IMR-90 (cell line): ENCODE data around the gene MLLT3. TPM values are rescaled to one million over a fixed set of nuclear protein-coding genes. Genes with fewer than 3 reads are reported as not detected.

Source experiments
- ATAC-seq: fragments of 200-7000 bp; cut with Tn5 transposase; 2 replicates; pipeline ENCODE4 v1.9.1; 2020; ENCODE audit warnings: low read depth, mild to moderate bottlenecking, moderate library complexity
- BruUV-seq: library from RNA; stranded (reverse); fragments of 400-500 nt; replicated peaks from 2 replicates; lab custom pipeline; 2021; lab: Mats Ljungman, UMichigan
- CTCF ChIA-PET: fragments of 300-600 bp; formaldehyde crosslinking; extraction: SDS; loops from one replicate; lab custom pipeline; 2021; ENCODE audit warnings: antibody characterized with exemption; lab: Yijun Ruan, JAX
- POLR2A ChIA-PET: fragments of 300-600 bp; sonication (Branson Sonifier 250); formaldehyde crosslinking; loops from one replicate; lab custom pipeline; 2022; ENCODE audit warnings: antibody characterized with exemption; ENCODE audit not compliant: unreplicated experiment; lab: Charles Lee
- DNase-seq: peaks from one replicate; pipeline ENCODE4 v3.0.0; 2013
- H2AFZ ChIP-seq: replicated peaks from 2 replicates; pipeline ENCODE3; 2013; ENCODE audit warnings: low read length, mild to moderate bottlenecking; ENCODE audit not compliant: poor library complexity
- H2AK5ac ChIP-seq: 2 replicates; pipeline ENCODE4 v1.6.1; 2013; ENCODE audit warnings: low read depth, low read length, inconsistent platforms
- H2AK9ac ChIP-seq: replicated peaks from 2 replicates; pipeline ENCODE3; 2013; ENCODE audit warnings: mild to moderate bottlenecking, low read depth, low read length, moderate library complexity; ENCODE audit not compliant: poor library complexity
- H2BK120ac ChIP-seq: 2 replicates; pipeline ENCODE4 v1.6.1; 2013; ENCODE audit warnings: low read depth, low read length, inconsistent platforms
- H2BK15ac ChIP-seq: 3 replicates; pipeline ENCODE4 v1.6.1; 2013; ENCODE audit warnings: low read depth, low read length, inconsistent platforms
- H2BK20ac ChIP-seq: 2 replicates; pipeline ENCODE4 v1.6.1; 2013; ENCODE audit warnings: low read depth, mild to moderate bottlenecking, inconsistent platforms, low read length, moderate library complexity
- H2BK5ac ChIP-seq: 2 replicates; pipeline ENCODE4 v1.6.1; 2013; ENCODE audit warnings: mild to moderate bottlenecking, low read depth, low read length, inconsistent platforms; ENCODE audit not compliant: poor library complexity, severe bottlenecking
- H3K14ac ChIP-seq: replicated peaks from 2 replicates; pipeline ENCODE4 v1.6.1; 2013; ENCODE audit warnings: low read depth, low read length, inconsistent platforms
- H3K18ac ChIP-seq: 2 replicates; pipeline ENCODE4 v1.6.1; 2013; ENCODE audit warnings: low read depth, low read length, control low read depth
- H3K23ac ChIP-seq: 2 replicates; pipeline ENCODE4 v1.6.1; 2013; ENCODE audit warnings: low read depth, low read length, inconsistent platforms
- H3K27ac ChIP-seq: 2 replicates; pipeline ENCODE4 v1.5.1; 2013; ENCODE audit warnings: mild to moderate bottlenecking, control low read depth, low read length; ENCODE audit not compliant: insufficient read depth
- H3K27me3 ChIP-seq: 2 replicates; pipeline ENCODE4 v1.6.1; 2013; ENCODE audit warnings: low read length; ENCODE audit not compliant: control insufficient read depth, insufficient read depth
- H3K36me3 ChIP-seq: 2 replicates; pipeline ENCODE4 v1.6.1; 2013; ENCODE audit warnings: low read length, mixed read lengths; ENCODE audit not compliant: control insufficient read depth, insufficient read depth
- H3K4ac ChIP-seq: 2 replicates; pipeline ENCODE4 v1.6.1; 2013; ENCODE audit warnings: low read depth, low read length, inconsistent platforms
- H3K4me1 ChIP-seq: 2 replicates; pipeline ENCODE4 v1.6.1; 2013; ENCODE audit warnings: low read length, mixed read lengths; ENCODE audit not compliant: control insufficient read depth, insufficient read depth
- H3K4me2 ChIP-seq: 2 replicates; pipeline ENCODE4 v1.6.1; 2013; ENCODE audit warnings: low read depth, mild to moderate bottlenecking, control low read depth, low read length, moderate library complexity
- H3K4me3 ChIP-seq: 2 replicates; pipeline ENCODE4 v1.5.1; 2013; ENCODE audit warnings: low read depth, mild to moderate bottlenecking, control low read depth, low read length, moderate library complexity; ENCODE audit not compliant: insufficient read depth
- H3K56ac ChIP-seq: 2 replicates; pipeline ENCODE4 v1.6.1; 2013; ENCODE audit warnings: low read length, inconsistent platforms; ENCODE audit not compliant: insufficient read depth; ENCODE audit errors: extremely low read depth
- H3K79me1 ChIP-seq, 2 experiments: 2 replicates each; pipeline ENCODE4 v1.6.1; 2013; ENCODE audit warnings: low read length in 2 of 2, inconsistent platforms in 1 of 2, low read depth in 1 of 2
- H3K9ac ChIP-seq: 2 replicates; pipeline ENCODE4 v1.6.1; 2013; ENCODE audit warnings: low read depth, low read length, control low read depth
- H3K9me1 ChIP-seq: 2 replicates; pipeline ENCODE4 v1.6.1; 2013; ENCODE audit warnings: low read length, inconsistent platforms; ENCODE audit not compliant: insufficient read depth
- H3K9me3 ChIP-seq: 2 replicates; pipeline ENCODE4 v1.6.1; 2013; ENCODE audit warnings: low read length; ENCODE audit not compliant: control insufficient read depth, insufficient read depth
- H4K20me1 ChIP-seq: 2 replicates; pipeline ENCODE4 v1.6.1; 2013; ENCODE audit warnings: low read length, inconsistent platforms; ENCODE audit not compliant: insufficient read depth
- H4K5ac ChIP-seq: 2 replicates; pipeline ENCODE4 v1.6.1; 2013; ENCODE audit warnings: mild to moderate bottlenecking, low read depth, low read length, control low read depth
- H4K8ac ChIP-seq, 2 experiments: 2 replicates each; pipeline ENCODE4 v1.6.1; 2013; ENCODE audit warnings: low read depth in 2 of 2, low read length in 2 of 2, control low read depth in 1 of 2, inconsistent platforms in 1 of 2
- H4K91ac ChIP-seq: 2 replicates; pipeline ENCODE4 v1.6.1; 2013; ENCODE audit warnings: low read depth, low read length, inconsistent platforms; ENCODE audit not compliant: insufficient read depth
- BHLHE40 ChIP-seq: fragments of 150-350 bp; IDR thresholded peaks from 2 replicates; pipeline ENCODE4 v1.6.1; 2016; ENCODE audit warnings: mild to moderate bottlenecking, low read depth, low read length
- CEBPB ChIP-seq: IDR thresholded peaks from 2 replicates; pipeline ENCODE4 v1.6.1; 2012; ENCODE audit warnings: low read depth, low read length, improper control_type of control experiment
- CHD1 ChIP-seq: IDR thresholded peaks from 2 replicates; pipeline ENCODE4 v1.6.1; 2012; ENCODE audit warnings: low read depth, low read length, improper control_type of control experiment
- CTCF ChIP-seq: conservative IDR thresholded peaks from 2 replicates; pipeline ENCODE4 v1.5.1; 2012; ENCODE audit warnings: mild to moderate bottlenecking, low read depth, low read length, improper control_type of control experiment
- FOS ChIP-seq: fragments of 150-350 bp; IDR thresholded peaks from 2 replicates; pipeline ENCODE4 v1.6.1; 2016; ENCODE audit warnings: low read depth, low read length
- MAFK ChIP-seq: IDR thresholded peaks from 2 replicates; pipeline ENCODE4 v1.6.1; 2012; ENCODE audit warnings: low read depth, low read length, improper control_type of control experiment
- MAZ ChIP-seq: IDR thresholded peaks from 2 replicates; pipeline ENCODE4 v1.6.1; 2012; ENCODE audit warnings: low read depth, mild to moderate bottlenecking, low read length, improper control_type of control experiment, moderate library complexity, borderline replicate concordance
- MXI1 ChIP-seq: IDR thresholded peaks from 2 replicates; pipeline ENCODE4 v1.6.1; 2012; ENCODE audit warnings: low read depth, mild to moderate bottlenecking, low read length, moderate library complexity, borderline replicate concordance
- NFE2L2 ChIP-seq: fragments of 150-350 bp; IDR thresholded peaks from 2 replicates; pipeline ENCODE4 v1.6.1; 2016; ENCODE audit warnings: low read depth, mild to moderate bottlenecking, low read length
- POLR2A ChIP-seq: IDR thresholded peaks from 2 replicates; pipeline ENCODE4 v1.6.1; 2012; ENCODE audit warnings: mild to moderate bottlenecking, low read depth, low read length
- RAD21 ChIP-seq: IDR thresholded peaks from 2 replicates; pipeline ENCODE4 v1.6.1; 2012; ENCODE audit warnings: low read length, improper control_type of control experiment
- RCOR1 ChIP-seq: IDR thresholded peaks from 2 replicates; pipeline ENCODE4 v1.6.1; 2012; ENCODE audit warnings: mild to moderate bottlenecking, low read length, improper control_type of control experiment; ENCODE audit not compliant: insufficient replicate concordance
- RFX5 ChIP-seq: IDR thresholded peaks from 2 replicates; pipeline ENCODE4 v1.8.0; 2012; ENCODE audit warnings: low read depth, mild to moderate bottlenecking, low read length, moderate library complexity
- SMC3 ChIP-seq: fragments of 150-350 bp; IDR thresholded peaks from 2 replicates; pipeline ENCODE4 v1.6.1; 2016; ENCODE audit warnings: low read depth, mild to moderate bottlenecking, antibody characterized with exemption, low read length, moderate library complexity
- WGBS, 2 experiments: methylation state at CpG; one replicate each; pipeline versions ENCODE4 v1.1.5 to v1.1.7; 2013; ENCODE audit warnings: missing lambda C conversion rate in 2 of 2; ENCODE audit not compliant: insufficient read length in 1 of 2; ENCODE audit errors: extremely low coverage in 2 of 2; 5-methylcytosine and 5-hydroxymethylcytosine counted together
- dilution Hi-C: fragments of 300-500 bp; cut with HindIII; formaldehyde crosslinking; loops from one replicate; pipeline ENCODE4 v1.14.3; 2018; ENCODE audit warnings: low sequenced_read_pairs; ENCODE audit not compliant: unreplicated experiment
- in situ Hi-C: fragments of 300-500 bp; cut with MboI; formaldehyde crosslinking; loops from 3 replicates; pipeline ENCODE4 v1.14.3; 2019; ENCODE audit warnings: low sequenced_read_pairs, inconsistent platforms, mixed read lengths
- intact Hi-C: fragments of 100-400 bp; cut with micrococcal nuclease; formaldehyde crosslinking; loops from 2 replicates; pipeline ENCODE4 v1.10.0; 2022
- polyA plus RNA-seq, 3 experiments: library from polyadenylated mRNA; depleted of rRNA; stranded (reverse); fragments of >200 nt; gene quantifications; 2 replicates each; pipeline ENCODE4 v1.2.3, GENCODE V29; 2012; ENCODE audit warnings: low replicate concordance in 1 of 3
- total RNA-seq: library from RNA; depleted of rRNA; stranded (reverse); fragments of >200 nt; gene quantifications from 2 replicates; pipeline ENCODE4 v1.2.3, GENCODE V29; 2012
- TF ChIP-seq, protein P1 (sequence below): fragments of 150-350 bp; IDR thresholded peaks from 2 replicates; pipeline ENCODE4 v1.6.1; 2016; ENCODE audit warnings: low read depth, mild to moderate bottlenecking, low read length, moderate library complexity, borderline replicate concordance
- TF ChIP-seq, protein P2 (sequence below): fragments of 150-350 bp; IDR thresholded peaks from 2 replicates; pipeline ENCODE4 v1.6.1; 2017; ENCODE audit warnings: mild to moderate bottlenecking, antibody characterized with exemption, low read length, low read depth

MLLT3 gene
- total and polyA plus RNA-seq, 2 of the 4 experiments (the other 2 are of a cell fraction): 10.4 to 21.1 TPM

DNA sequence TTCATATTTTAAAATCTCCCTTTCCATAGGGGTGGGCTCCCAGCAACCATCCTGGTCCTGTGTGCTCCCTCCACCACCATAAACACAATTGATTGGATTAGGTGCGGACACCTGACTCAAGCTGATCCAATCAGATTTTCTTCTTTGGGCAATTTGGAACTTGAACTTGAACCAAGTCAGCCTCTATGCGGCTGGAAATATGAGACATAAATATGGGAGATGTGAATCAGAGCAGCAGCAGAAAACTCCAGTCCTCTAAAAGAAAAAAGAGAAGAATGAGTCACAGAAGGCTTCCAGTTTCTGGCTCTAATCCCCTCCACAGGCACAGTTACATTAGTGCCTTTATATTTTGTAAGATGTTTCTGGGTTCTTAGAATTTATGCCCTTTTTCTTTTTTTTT lies 306.6 kb downstream of the MLLT3 start:
- Histone ChIP-seq H2BK5ac (peak overlapping the region; percentile 62), H3K9ac (no peak overlapping the region), H3K4me2 (no peak overlapping the region), H3K56ac (no peak overlapping the region), H3K27ac (no peak overlapping the region), H3K23ac (no peak overlapping the region), H3K4me3 (no peak overlapping the region), H3K14ac (no peak overlapping the region), H3K79me1 (no peaks in the 10 kb centered on the region), H3K18ac (no peak overlapping the region), H2AK5ac (no peak overlapping the region), H2BK15ac (no peak overlapping the region; the same call in 2 of the 3 replicates), H3K36me3 (no peaks in the 10 kb centered on the region), H3K4me1 (peaks cover 9% of the 10 kb centered on the region), H2BK20ac (0 out of 2 replicates have a peak overlapping the region, but pooled peaks have one; percentile 16), H3K9me1 (peaks cover 6% of the 10 kb centered on the region; the same call in 1 of the 2 replicates), H4K20me1 (no peaks in the 10 kb centered on the region), H2BK120ac (no peak overlapping the region; the same call in 1 of the 2 replicates), H4K5ac (no peak overlapping the region), H4K91ac (no peak overlapping the region), H2AK9ac (peak overlapping the region; percentile 34), H4K8ac (peak overlapping the region in 1 of 2 experiments; percentile 17; a peak in 1 of 4 replicates), H2AFZ (peak overlapping the region; percentile 29), H3K4ac (no peak overlapping the region), H3K27me3 (no peaks in the 10 kb centered on the region), H3K9me3 (no peaks in the 10 kb centered on the region)
- no CpG with 5 or more reads among the region's 2 CpGs for WGBS, 2 experiments
- in situ Hi-C loops (no loop called here), dilution Hi-C loops (no loop called here), intact Hi-C loops (loop anchor here (2.0 kb wide), 1 partner anchor 39 kb away; no protein-coding TSS in a partner anchor)
- CTCF ChIA-PET: no interaction called here
- ATAC-seq (peak; percentile 86), DNase-seq (peak; percentile 91)
- POLR2A ChIA-PET: no interaction called here
- TF ChIP-seq, protein P1, sequence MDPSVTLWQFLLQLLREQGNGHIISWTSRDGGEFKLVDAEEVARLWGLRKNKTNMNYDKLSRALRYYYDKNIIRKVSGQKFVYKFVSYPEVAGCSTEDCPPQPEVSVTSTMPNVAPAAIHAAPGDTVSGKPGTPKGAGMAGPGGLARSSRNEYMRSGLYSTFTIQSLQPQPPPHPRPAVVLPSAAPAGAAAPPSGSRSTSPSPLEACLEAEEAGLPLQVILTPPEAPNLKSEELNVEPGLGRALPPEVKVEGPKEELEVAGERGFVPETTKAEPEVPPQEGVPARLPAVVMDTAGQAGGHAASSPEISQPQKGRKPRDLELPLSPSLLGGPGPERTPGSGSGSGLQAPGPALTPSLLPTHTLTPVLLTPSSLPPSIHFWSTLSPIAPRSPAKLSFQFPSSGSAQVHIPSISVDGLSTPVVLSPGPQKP: no peak
- TF ChIP-seq FOS (peak; percentile 82), RAD21 (0 out of 2 replicates have a peak, but pooled peaks have one; percentile 2), MAZ (no peak), CTCF (no peak), BHLHE40 (no peak), NFE2L2 (no peak), RCOR1 (no peak), MAFK (no peak), CEBPB (no peak), SMC3 (no peak), POLR2A (no peak), CHD1 (no peak), MXI1 (no peak), RFX5 (no peak)
- TF ChIP-seq, protein P2, sequence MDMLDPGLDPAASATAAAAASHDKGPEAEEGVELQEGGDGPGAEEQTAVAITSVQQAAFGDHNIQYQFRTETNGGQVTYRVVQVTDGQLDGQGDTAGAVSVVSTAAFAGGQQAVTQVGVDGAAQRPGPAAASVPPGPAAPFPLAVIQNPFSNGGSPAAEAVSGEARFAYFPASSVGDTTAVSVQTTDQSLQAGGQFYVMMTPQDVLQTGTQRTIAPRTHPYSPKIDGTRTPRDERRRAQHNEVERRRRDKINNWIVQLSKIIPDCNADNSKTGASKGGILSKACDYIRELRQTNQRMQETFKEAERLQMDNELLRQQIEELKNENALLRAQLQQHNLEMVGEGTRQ: peak; percentile 85
- BruUV-seq: no TSS peak
